Smooth muscle cell of the umbilical artery (primary cell): ENCODE results near the gene TMEFF2. TPM values are rescaled to one million over a fixed set of nuclear protein-coding genes. Genes with fewer than 3 reads are reported as not detected.

Source experiments
- total RNA-seq: library from RNA; depleted of rRNA; stranded (reverse); fragments of >200 nt; gene quantifications from 2 replicates; pipeline ENCODE4 v1.2.3, GENCODE V29; 2014

The TMEFF2 gene, protein sequence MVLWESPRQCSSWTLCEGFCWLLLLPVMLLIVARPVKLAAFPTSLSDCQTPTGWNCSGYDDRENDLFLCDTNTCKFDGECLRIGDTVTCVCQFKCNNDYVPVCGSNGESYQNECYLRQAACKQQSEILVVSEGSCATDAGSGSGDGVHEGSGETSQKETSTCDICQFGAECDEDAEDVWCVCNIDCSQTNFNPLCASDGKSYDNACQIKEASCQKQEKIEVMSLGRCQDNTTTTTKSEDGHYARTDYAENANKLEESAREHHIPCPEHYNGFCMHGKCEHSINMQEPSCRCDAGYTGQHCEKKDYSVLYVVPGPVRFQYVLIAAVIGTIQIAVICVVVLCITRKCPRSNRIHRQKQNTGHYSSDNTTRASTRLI
- 0.89 and 5.6 TPM in 2 replicates for total RNA-seq

DNA sequence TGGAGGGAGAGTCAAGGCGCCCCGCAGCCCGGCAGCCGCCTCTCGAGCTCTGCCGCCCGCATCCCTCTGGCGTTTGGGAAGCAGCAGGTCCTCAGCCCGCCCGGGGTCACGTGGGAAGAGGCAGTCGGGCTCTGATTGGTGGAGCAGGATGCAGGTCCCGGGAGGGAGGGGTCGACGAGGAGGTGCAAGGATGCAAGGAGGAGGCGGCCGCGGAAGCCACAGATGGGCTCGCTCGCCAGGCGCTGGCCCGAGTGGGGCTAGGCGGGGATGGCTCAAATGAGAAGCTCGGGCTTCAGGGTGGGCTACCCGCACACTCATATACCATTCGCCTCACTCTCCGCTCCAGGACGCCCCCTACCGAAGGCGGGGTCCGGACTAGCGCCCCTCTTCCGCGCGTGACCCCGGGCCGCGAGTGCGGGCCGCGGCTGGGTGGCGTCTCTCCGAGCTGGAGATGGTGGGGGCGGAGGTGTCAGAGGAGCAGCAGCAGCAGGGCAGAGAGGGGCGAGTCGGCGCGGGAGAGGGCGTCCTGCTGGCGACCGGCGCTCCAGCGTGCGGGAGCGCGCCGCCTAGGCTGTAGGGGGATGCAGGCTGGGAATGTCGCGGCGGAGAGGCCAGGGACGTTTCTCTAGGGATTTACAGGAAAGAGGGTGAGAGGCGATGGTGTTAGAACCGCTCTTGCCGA, at the start of gene TMEFF2:
Gene TMEFF2 (minus strand): TSS at position 68 of the 682 bp plus-strand sequence. CDS start 409 bp downstream, outside the sequence.

